Omental fat pad (tissue), 4 donors: ENCODE measurements around the gene CCDC71. TPM values are rescaled to one million over a fixed set of nuclear protein-coding genes. Genes with fewer than 3 reads are reported as not detected.

Source experiments
- ATAC-seq: fragments of 150-250 bp; one replicate; pipeline ENCODE4 v1.9.1; 2016; ENCODE audit warnings: mild to moderate bottlenecking, moderate library complexity; ENCODE audit not compliant: low FRiP score
- DNase-seq: peaks from one replicate; pipeline ENCODE4 v3.0.0-alpha.2; 2019; ENCODE audit warnings: low spot score
- total RNA-seq, 4 donors: library from RNA; depleted of rRNA; stranded (reverse); fragments of >200 nt; gene quantifications; one replicate each; pipeline ENCODE4 v1.1.0, GENCODE V29; 2016
- TF ChIP-seq, protein P1 (sequence below), 3 donors: fragments of 450-650 bp; IDR thresholded peaks; one replicate each; pipeline ENCODE4 v1.5.1; 2016 to 2017; ENCODE audit warnings: antibody characterized with exemption in 3 of 3, mild to moderate bottlenecking in 3 of 3, moderate library complexity in 2 of 3

The CCDC71 gene
- total RNA-seq, 4 donors from 2014 or later: 20.7 to 29.9 (median 26.8) TPM

DNA sequence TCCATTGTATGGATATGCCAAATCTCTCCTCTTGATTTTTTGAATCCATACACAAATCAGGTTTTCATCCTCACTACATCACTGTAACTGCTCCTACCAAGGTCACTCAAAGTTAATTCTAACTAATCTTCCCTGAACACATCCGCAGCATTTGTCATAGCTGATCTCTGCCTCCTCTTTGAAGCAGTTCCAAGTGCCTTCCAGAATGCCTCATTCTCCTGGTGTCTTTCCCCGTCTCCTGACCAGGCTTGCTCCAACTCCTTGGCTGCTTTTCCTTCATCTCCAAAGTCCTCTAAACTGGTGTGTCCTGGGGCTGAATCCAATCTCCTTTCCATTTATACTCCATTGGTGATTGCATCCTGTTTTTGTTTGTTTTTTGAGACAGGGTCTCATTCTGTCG, 32.0 kb upstream of the CCDC71 start:
- DNase-seq (no peak), ATAC-seq (no peak)
- TF ChIP-seq, protein P1, sequence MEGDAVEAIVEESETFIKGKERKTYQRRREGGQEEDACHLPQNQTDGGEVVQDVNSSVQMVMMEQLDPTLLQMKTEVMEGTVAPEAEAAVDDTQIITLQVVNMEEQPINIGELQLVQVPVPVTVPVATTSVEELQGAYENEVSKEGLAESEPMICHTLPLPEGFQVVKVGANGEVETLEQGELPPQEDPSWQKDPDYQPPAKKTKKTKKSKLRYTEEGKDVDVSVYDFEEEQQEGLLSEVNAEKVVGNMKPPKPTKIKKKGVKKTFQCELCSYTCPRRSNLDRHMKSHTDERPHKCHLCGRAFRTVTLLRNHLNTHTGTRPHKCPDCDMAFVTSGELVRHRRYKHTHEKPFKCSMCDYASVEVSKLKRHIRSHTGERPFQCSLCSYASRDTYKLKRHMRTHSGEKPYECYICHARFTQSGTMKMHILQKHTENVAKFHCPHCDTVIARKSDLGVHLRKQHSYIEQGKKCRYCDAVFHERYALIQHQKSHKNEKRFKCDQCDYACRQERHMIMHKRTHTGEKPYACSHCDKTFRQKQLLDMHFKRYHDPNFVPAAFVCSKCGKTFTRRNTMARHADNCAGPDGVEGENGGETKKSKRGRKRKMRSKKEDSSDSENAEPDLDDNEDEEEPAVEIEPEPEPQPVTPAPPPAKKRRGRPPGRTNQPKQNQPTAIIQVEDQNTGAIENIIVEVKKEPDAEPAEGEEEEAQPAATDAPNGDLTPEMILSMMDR (IDR thresholded peaks at IDR 0.05): no peak

DNA sequence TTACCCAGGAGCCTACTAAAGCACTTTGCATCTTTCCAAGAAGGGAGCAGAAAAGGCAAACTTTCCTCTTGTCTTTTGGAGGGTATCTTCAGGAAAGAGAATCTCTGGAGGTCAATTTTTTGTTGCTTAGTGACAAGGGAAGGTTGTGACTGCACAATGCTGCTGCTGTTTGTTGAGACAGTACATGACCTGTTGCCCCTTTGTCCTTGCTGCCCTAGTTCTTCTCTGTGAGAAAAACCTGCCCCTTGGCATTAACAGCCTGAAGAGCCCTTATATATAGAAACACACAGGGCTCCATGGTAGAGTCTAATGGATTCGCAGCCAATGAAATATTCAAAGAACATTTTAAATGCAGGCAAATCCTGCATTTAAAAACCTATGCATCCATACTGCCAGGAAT, 25.6 kb upstream of the CCDC71 start:
- ATAC-seq (no peak), DNase-seq (no peak)
- TF ChIP-seq, protein P1 (IDR thresholded peaks at IDR 0.05): no peak

DNA sequence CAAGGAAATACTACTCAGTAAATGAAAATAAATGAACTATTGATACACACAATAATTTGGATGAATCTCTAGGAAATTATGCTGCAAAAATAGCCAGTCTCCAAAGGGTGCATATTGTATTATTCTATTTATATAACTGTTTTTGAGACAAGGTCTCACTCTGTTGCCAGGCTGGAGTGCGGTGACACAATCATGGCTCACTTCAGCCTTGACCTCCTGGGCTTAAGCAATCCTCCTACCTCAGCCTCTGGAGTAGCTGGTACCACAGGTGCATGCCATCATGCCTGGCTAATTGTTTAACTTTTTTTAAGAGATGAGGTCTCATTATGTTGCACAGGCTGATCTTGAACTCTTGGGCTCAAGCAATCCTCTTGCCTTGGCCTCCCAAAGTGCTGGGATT, 17.7 kb upstream of the CCDC71 start:
- ATAC-seq: no peak
- TF ChIP-seq, protein P1 (IDR thresholded peaks at IDR 0.05): no peak
- no peak for DNase-seq

DNA sequence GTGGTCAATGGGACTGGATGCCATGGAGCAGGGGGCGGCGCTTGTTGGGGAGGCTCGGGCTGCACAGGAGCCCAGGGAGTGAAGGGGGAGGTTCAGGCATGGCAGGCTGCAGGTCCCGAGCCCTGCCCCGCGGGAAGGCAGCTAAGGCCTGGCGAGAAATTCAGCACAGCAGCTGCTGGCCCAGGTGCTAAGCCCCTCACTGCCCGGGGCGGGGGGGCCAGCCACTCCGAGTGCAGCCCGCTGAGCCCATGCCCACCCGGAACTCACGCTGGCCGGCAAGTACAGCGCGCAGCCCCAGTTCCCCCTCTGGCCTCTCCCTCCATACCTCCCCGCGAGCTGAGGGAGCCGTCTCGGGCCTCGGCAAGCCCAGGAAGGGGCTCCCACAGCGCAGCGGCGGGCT, 16.6 kb upstream of the CCDC71 start:
- ATAC-seq (no peak), DNase-seq (no peak)
- TF ChIP-seq, protein P1 (IDR thresholded peaks at IDR 0.05): no peak

- TF ChIP-seq, protein P1 (IDR thresholded peaks at IDR 0.05): no peak
Measured at GRCh38 chr3:49181351-49181750, 15.2 kb upstream of the CCDC71 start.

GRCh38 chr3:49180116-49180515, 14.0 kb upstream of the CCDC71 start:
- no peak for ATAC-seq
- TF ChIP-seq, protein P1 (IDR thresholded peaks at IDR 0.05): no peak
- no peak for DNase-seq

More at GRCh38 chr3:49181351-49181750, 15.2 kb upstream of the CCDC71 start:
- ATAC-seq (no peak), DNase-seq (no peak)

- TF ChIP-seq, protein P1 (IDR thresholded peaks at IDR 0.05): no peak
- DNase-seq (no peak), ATAC-seq (no peak)
Measured at GRCh38 chr3:49177073-49177472, 10.9 kb upstream of the CCDC71 start.
